ENCODE results near the gene RAB22A. TPM values are rescaled to one million over a fixed set of nuclear protein-coding genes. Genes with fewer than 3 reads are reported as not detected.

Gene RAB22A
- total and polyA plus RNA-seq, 2 donors (not counting 3 experiments of a cell fraction or from before 2014, with no cell fraction given), result 8.6 to 16.3 TPM

DNA sequence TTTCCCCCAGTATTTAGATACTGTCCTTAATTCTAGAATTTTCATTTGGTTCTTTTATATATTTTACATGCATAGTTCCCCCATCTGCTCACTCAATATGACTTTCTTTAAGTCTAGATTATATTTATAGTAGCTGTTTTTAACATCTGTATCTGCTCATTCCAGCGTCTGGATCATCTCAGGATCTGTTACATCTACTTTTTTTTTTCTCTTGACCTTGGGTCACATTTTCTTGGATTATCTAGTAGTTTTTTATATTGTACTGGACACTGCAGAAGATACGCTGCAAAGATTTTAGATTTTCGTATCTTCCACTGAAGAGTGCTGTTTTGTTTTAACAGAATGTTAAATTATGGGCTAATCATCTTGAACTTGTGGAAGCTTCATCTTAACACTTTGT lies 20.7 kb downstream of the RAB22A start:
- dilution Hi-C loops (cut with MboI; ENCODE audit: extremely low pct_ligation_motif_present, low sequenced_read_pairs) (no loop called here), intact Hi-C loops (cut with micrococcal nuclease) (no loop called here)
- no peak overlapping the region for H2AFZ ChIP-seq (ENCODE audit: low read depth, low read length)
- H3K27ac ChIP-seq (ENCODE audit: insufficient read depth, low read depth, low read length), result no peak overlapping the region
- H3K9ac ChIP-seq (replicated peaks; ENCODE audit: extremely low read depth, insufficient read depth, low read length), result no peak overlapping the region
- POLR2A ChIA-PET, result no interaction called here
- peaks cover 67% of the 10 kb centered on the region for H3K79me2 ChIP-seq (ENCODE audit: control insufficient read depth, insufficient read depth, low read length)
- no peaks in the 10 kb centered on the region for H3K27me3 ChIP-seq (ENCODE audit: control insufficient read depth in 2 of 2, insufficient read depth in 2 of 2, low read length in 2 of 2)
- CTCF ChIA-PET, result interaction anchor here (0.5 kb wide), 1 partner anchor 18 kb away, joined by 3 read pairs; no protein-coding TSS in a partner anchor
- no peak overlapping the region for H3K4me2 ChIP-seq (ENCODE audit: insufficient read depth, low read length)
- no TSS peak for BruUV-seq (replicated peaks)
- H3K9me3 ChIP-seq (replicated peaks; ENCODE audit: control insufficient read depth, insufficient read depth, low read length), result no peaks in the 10 kb centered on the region
- no peaks in the 10 kb centered on the region for H3K9me1 ChIP-seq (replicated peaks; ENCODE audit: control insufficient read depth, extremely low read depth, insufficient read depth, low read length)
- no peaks in the 10 kb centered on the region for H3K4me1 ChIP-seq (ENCODE audit: control insufficient read depth, extremely low read depth, insufficient read depth, low read length)
- H4K20me1 ChIP-seq (replicated peaks; ENCODE audit: control insufficient read depth, extremely low read depth, insufficient read depth, low read length), result peaks cover 2% of the 10 kb centered on the region
- no peaks in the 10 kb centered on the region for H3K36me3 ChIP-seq (ENCODE audit: control insufficient read depth in 2 of 2, extremely low read depth in 1 of 2, insufficient read depth in 2 of 2, low read length in 2 of 2)
- FAIRE-seq (no peak), DNase-seq (ENCODE audit: low read depth, low spot score) (no peak)
- TF ChIP-seq FOS (IDR thresholded peaks at IDR 0.05; ENCODE audit: borderline replicate concordance, insufficient read depth, low read length) (no peak), POLR2A (IDR thresholded peaks at IDR 0.05; ENCODE audit: low read depth, low read length) (no peak), POLR2AphosphoS5 (IDR thresholded peaks at IDR 0.05; ENCODE audit: insufficient read depth, low read depth, low read length) (no peak), JUN (IDR thresholded peaks at IDR 0.05; ENCODE audit: borderline replicate concordance, insufficient read depth, insufficient read length, low read depth) (no peak), MYC (IDR thresholded peaks at IDR 0.05; ENCODE audit: low read depth, low read length) (no peak), GATA2 (IDR thresholded peaks at IDR 0.05; ENCODE audit: insufficient read depth, insufficient read length, low read depth, low read length) (no peak), EZH2 (IDR thresholded peaks at IDR 0.05; ENCODE audit: borderline replicate concordance, low read depth, low read length, severe bottlenecking) (no peak)
- TF ChIP-seq, protein P1, sequence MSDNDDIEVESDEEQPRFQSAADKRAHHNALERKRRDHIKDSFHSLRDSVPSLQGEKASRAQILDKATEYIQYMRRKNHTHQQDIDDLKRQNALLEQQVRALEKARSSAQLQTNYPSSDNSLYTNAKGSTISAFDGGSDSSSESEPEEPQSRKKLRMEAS (IDR thresholded peaks at IDR 0.05; ENCODE audit: insufficient read depth, insufficient read length), result no peak
- TF ChIP-seq, protein P2, sequence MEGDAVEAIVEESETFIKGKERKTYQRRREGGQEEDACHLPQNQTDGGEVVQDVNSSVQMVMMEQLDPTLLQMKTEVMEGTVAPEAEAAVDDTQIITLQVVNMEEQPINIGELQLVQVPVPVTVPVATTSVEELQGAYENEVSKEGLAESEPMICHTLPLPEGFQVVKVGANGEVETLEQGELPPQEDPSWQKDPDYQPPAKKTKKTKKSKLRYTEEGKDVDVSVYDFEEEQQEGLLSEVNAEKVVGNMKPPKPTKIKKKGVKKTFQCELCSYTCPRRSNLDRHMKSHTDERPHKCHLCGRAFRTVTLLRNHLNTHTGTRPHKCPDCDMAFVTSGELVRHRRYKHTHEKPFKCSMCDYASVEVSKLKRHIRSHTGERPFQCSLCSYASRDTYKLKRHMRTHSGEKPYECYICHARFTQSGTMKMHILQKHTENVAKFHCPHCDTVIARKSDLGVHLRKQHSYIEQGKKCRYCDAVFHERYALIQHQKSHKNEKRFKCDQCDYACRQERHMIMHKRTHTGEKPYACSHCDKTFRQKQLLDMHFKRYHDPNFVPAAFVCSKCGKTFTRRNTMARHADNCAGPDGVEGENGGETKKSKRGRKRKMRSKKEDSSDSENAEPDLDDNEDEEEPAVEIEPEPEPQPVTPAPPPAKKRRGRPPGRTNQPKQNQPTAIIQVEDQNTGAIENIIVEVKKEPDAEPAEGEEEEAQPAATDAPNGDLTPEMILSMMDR (IDR thresholded peaks at IDR 0.05; ENCODE audit: extremely low read depth in 1 of 2, insufficient read depth in 1 of 2, low read depth in 1 of 2, low read length in 2 of 2), result no peak
- no peak overlapping the region for H3K4me3 ChIP-seq (replicated peaks in 1 of 3; ENCODE audit: insufficient read depth in 1 of 3, low read depth in 1 of 3, low read length in 3 of 3)
